ENCODE measurements around the gene C1QTNF12. TPM values are rescaled to one million over a fixed set of nuclear protein-coding genes. Genes with fewer than 3 reads are reported as not detected.

C1QTNF12 gene
- total RNA-seq, 1 experiment from 2014 or later: 2.0 TPM

DNA sequence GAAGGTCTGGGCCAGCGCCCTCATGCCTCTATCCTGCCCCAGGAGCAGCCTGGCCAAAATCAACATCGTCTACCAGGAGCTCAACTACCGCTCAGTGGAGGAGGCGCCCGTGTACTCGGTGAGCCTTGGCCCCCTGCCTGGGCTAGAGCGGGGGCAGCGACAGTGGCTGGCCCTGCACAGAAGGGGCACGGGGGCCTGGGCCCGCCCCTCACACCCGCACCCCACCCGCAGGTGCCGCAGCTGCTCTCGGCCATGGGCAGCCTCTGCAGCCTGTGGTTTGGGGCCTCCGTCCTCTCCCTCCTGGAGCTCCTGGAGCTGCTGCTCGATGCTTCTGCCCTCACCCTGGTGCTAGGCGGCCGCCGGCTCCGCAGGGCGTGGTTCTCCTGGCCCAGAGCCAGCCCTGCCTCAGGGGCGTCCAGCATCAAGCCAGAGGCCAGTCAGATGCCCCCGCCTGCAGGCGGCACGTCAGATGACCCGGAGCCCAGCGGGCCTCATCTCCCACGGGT lies 44.6 kb upstream of the C1QTNF12 start:
- TF ChIP-seq, protein P1, sequence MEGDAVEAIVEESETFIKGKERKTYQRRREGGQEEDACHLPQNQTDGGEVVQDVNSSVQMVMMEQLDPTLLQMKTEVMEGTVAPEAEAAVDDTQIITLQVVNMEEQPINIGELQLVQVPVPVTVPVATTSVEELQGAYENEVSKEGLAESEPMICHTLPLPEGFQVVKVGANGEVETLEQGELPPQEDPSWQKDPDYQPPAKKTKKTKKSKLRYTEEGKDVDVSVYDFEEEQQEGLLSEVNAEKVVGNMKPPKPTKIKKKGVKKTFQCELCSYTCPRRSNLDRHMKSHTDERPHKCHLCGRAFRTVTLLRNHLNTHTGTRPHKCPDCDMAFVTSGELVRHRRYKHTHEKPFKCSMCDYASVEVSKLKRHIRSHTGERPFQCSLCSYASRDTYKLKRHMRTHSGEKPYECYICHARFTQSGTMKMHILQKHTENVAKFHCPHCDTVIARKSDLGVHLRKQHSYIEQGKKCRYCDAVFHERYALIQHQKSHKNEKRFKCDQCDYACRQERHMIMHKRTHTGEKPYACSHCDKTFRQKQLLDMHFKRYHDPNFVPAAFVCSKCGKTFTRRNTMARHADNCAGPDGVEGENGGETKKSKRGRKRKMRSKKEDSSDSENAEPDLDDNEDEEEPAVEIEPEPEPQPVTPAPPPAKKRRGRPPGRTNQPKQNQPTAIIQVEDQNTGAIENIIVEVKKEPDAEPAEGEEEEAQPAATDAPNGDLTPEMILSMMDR (IDR thresholded peaks at IDR 0.05; ENCODE audit: unreplicated experiment): no peak
- CTCF ChIA-PET: interaction anchor here (1.0 to 2.8 kb wide), 6 partner anchors 9 to 231 kb away, joined by 3 to 17 read pairs (median 4); no protein-coding TSS in a partner anchor
- no peak overlapping the region for H3K4me3 Mint-ChIP-seq (ENCODE audit: low read depth, unreplicated experiment)
- peak; percentile 55 for DNase-seq
- no peaks in the 10 kb centered on the region for H3K9me3 Mint-ChIP-seq (ENCODE audit: low read depth, unreplicated experiment)
- intact Hi-C loops (cut with micrococcal nuclease; ENCODE audit: unreplicated experiment): no loop called here
- no TSS peak for BruUV-seq (replicated peaks)
- H3K36me3 Mint-ChIP-seq (ENCODE audit: insufficient read depth, unreplicated experiment): peaks cover 22% of the 10 kb centered on the region
- no peak overlapping the region for H3K27ac Mint-ChIP-seq (ENCODE audit: unreplicated experiment)
- no peaks in the 10 kb centered on the region for H3K27me3 Mint-ChIP-seq (ENCODE audit: unreplicated experiment)
- no peaks in the 10 kb centered on the region for H3K4me1 Mint-ChIP-seq (ENCODE audit: low read depth, unreplicated experiment)

DNA sequence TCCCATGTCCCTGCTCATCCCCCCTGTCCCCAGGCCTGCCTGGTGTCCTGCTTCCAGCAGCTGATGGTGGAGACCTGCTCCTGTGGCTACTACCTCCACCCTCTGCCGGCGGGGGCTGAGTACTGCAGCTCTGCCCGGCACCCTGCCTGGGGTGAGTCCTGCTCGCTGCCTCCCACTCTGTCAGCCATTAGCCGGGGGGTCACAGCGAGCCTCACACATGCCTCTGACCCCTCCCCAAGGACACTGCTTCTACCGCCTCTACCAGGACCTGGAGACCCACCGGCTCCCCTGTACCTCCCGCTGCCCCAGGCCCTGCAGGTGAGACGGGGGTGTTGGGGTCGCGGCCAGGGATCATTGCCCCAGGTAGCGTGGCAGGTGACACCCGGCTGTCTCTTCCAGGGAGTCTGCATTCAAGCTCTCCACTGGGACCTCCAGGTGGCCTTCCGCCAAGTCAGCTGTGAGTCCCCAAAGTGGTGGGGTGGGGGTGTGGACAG lies 43.8 kb upstream of the C1QTNF12 start:
- intact Hi-C loops (cut with micrococcal nuclease; ENCODE audit: unreplicated experiment): no loop called here
- no peak overlapping the region for H3K27ac Mint-ChIP-seq (ENCODE audit: unreplicated experiment)
- TF ChIP-seq, protein P1 (IDR thresholded peaks at IDR 0.05; ENCODE audit: unreplicated experiment): peak; percentile 71
- no peaks in the 10 kb centered on the region for H3K27me3 Mint-ChIP-seq (ENCODE audit: unreplicated experiment)
- CTCF ChIA-PET: interaction anchor here (0.7 to 2.8 kb wide), 3 partner anchors 17 to 221 kb away, joined by 5 to 17 read pairs (median 5); partner anchors contain the start of gene UBE2J2
- H3K9me3 Mint-ChIP-seq (ENCODE audit: low read depth, unreplicated experiment): no peaks in the 10 kb centered on the region
- H3K36me3 Mint-ChIP-seq (ENCODE audit: insufficient read depth, unreplicated experiment): peaks cover 20% of the 10 kb centered on the region
- DNase-seq: peak; percentile 85
- H3K4me3 Mint-ChIP-seq (ENCODE audit: low read depth, unreplicated experiment): no peak overlapping the region
- BruUV-seq (replicated peaks): no TSS peak
- no peaks in the 10 kb centered on the region for H3K4me1 Mint-ChIP-seq (ENCODE audit: low read depth, unreplicated experiment)

DNA sequence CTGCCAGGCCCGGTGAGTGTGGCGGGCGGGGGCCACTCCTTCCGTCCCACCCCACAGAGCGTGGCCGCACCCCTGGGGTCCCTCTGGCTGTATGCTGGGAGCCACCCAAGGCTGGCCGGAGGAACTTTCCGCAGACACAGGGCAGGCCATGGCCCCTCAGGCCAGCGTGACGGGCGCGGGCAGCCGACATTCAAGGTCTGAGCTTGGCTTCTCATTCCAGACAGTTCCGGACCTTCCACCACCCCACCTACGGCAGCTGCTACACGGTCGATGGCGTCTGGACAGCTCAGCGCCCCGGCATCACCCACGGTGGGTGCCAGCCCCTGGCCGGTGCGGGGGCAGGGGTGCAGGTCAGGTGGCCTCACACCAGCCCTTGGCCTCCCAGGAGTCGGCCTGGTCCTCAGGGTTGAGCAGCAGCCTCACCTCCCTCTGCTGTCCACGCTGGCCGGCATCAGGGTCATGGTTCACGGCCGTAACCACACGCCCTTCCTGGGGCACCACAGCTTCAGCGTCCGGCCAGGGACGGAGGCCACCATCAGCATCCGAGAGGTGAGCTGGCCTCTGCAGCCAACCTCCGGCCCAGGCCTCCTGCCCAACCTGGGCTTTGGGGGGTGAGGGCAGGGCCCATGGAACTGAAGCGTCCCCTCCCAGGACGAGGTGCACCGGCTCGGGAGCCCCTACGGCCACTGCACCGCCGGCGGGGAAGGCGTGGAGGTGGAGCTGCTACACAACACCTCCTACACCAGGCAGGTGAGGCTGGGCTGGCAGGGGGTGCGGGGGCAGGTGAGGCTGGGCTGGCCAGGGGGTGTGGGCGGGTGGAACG lies 41.0 kb upstream of the C1QTNF12 start:
- TF ChIP-seq, protein P1 (IDR thresholded peaks at IDR 0.05; ENCODE audit: unreplicated experiment): no peak
- intact Hi-C loops (cut with micrococcal nuclease; ENCODE audit: unreplicated experiment): no loop called here
- H3K27ac Mint-ChIP-seq (ENCODE audit: unreplicated experiment): no peak overlapping the region
- CTCF ChIA-PET: no interaction called here
- DNase-seq: no peak
- no TSS peak for BruUV-seq (replicated peaks)
- H3K4me1 Mint-ChIP-seq (ENCODE audit: low read depth, unreplicated experiment): peaks cover 1% of the 10 kb centered on the region
- H3K27me3 Mint-ChIP-seq (ENCODE audit: unreplicated experiment): no peaks in the 10 kb centered on the region
- peaks cover 22% of the 10 kb centered on the region for H3K36me3 Mint-ChIP-seq (ENCODE audit: insufficient read depth, unreplicated experiment)
- no peaks in the 10 kb centered on the region for H3K9me3 Mint-ChIP-seq (ENCODE audit: low read depth, unreplicated experiment)
- no peak overlapping the region for H3K4me3 Mint-ChIP-seq (ENCODE audit: low read depth, unreplicated experiment)

DNA sequence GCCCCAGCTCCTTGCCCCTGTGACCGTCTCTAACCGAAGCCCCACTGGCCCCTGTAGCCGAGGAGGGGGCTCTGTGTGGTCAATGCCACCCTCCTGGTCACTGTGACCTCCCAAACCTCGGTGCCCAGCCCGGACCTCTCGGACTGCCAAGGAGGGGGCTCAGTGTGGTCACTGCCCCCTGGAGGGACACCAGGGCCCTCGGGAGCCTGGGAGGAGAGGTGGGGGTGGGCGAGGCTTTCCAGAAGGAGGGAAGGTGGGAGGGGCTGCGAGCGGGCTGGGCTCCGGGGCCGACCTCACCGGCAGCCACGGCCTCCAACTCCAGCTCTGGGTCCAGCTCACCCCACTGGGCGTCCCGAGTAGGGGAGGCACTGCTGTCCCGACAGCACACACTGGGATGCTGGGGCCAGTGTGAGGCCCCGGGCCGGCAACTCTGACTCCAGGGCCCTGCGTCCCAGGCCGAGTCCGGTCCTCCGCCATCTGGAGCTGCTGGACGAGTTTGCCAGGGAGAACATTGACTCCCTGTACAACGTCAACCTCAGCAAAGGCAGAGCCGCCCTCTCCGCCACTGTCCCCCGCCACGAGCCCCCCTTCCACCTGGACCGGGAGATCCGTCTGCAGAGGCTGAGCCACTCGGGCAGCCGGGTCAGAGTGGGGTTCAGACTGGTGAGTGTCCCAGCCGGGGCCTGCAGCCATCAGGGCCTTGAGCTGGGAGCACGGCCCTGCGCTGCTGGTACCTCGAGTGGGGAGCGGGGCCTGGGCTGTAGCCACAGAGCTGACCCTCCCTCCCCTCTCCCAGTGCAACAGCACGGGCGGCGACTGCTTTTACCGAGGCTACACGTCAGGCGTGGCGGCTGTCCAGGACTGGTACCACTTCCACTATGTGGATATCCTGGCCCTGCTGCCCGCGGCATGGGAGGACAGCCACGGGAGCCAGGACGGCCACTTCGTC lies 40.1 kb upstream of the C1QTNF12 start:
- TF ChIP-seq, protein P1 (IDR thresholded peaks at IDR 0.05; ENCODE audit: unreplicated experiment): no peak
- Mint-ChIP-seq H3K4me3 (ENCODE audit: low read depth, unreplicated experiment) (no peak overlapping the region), H3K4me1 (ENCODE audit: low read depth, unreplicated experiment) (peaks cover 10% of the 10 kb centered on the region), H3K36me3 (ENCODE audit: insufficient read depth, unreplicated experiment) (peaks cover 16% of the 10 kb centered on the region), H3K27ac (ENCODE audit: unreplicated experiment) (no peak overlapping the region), H3K9me3 (ENCODE audit: low read depth, unreplicated experiment) (no peaks in the 10 kb centered on the region), H3K27me3 (ENCODE audit: unreplicated experiment) (no peaks in the 10 kb centered on the region)
- intact Hi-C loops (cut with micrococcal nuclease; ENCODE audit: unreplicated experiment): no loop called here
- DNase-seq: no peak
- CTCF ChIA-PET: interaction anchor here (0.6 kb wide), 1 partner anchor 1324 kb away, joined by 3 read pairs; no protein-coding TSS in a partner anchor
- BruUV-seq (replicated peaks): no TSS peak

Data from Calu3 (cell line).